ENCODE data around the gene OLFML1.
A peak's percentile ranks its signal among the peaks of the same experiment; 100 is the strongest.

Gene OLFML1

DNA sequence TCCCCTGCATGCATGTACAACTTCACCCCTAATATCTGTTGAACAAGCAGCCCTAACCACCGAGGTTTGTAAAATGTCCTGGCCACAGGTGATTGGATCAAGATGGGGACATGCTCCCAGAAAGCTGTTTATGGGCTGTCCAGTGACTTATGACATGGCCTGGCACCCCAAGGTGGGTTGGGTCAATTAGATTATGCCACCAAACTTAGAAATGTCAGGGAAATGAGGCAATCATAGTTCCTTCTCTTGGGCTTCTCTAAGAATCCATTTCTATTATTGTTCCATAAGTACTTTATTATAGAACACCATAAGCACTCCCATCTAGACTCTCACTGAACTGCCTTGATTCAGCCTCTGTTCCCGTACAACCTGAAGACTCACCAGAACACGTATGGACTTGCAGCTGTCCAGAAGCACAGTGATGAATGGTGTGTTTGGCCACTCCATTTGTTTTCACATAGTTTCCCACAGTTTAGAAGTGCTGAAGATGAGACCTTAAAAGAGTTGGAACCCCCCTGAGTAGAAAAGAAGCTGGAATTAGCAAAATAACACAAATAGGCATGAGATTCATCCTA lies 45.5 kb upstream of the OLFML1 start:
- H3K27me3 ChIP-seq (ENCODE audit: insufficient read depth, poor library complexity, severe bottlenecking): no peaks in the 10 kb centered on the region
- no peaks in the 10 kb centered on the region for H3K4me1 ChIP-seq (ENCODE audit: insufficient read depth, poor library complexity, severe bottlenecking)
- DNase-seq (ENCODE audit: low spot score) (no peak), ATAC-seq (ENCODE audit: low read depth) (peak; percentile 52; the same call in 2 of the 3 replicates)
- H3K27ac ChIP-seq (ENCODE audit: poor library complexity, severe bottlenecking): no peak overlapping the region
- H3K36me3 ChIP-seq (ENCODE audit: low read depth): no peaks in the 10 kb centered on the region
- H3K4me3 ChIP-seq (ENCODE audit: severe bottlenecking): no peak overlapping the region
- TF ChIP-seq, protein P1, sequence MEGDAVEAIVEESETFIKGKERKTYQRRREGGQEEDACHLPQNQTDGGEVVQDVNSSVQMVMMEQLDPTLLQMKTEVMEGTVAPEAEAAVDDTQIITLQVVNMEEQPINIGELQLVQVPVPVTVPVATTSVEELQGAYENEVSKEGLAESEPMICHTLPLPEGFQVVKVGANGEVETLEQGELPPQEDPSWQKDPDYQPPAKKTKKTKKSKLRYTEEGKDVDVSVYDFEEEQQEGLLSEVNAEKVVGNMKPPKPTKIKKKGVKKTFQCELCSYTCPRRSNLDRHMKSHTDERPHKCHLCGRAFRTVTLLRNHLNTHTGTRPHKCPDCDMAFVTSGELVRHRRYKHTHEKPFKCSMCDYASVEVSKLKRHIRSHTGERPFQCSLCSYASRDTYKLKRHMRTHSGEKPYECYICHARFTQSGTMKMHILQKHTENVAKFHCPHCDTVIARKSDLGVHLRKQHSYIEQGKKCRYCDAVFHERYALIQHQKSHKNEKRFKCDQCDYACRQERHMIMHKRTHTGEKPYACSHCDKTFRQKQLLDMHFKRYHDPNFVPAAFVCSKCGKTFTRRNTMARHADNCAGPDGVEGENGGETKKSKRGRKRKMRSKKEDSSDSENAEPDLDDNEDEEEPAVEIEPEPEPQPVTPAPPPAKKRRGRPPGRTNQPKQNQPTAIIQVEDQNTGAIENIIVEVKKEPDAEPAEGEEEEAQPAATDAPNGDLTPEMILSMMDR (IDR thresholded peaks at IDR 0.05; ENCODE audit: poor library complexity, severe bottlenecking): no peak
- no peaks in the 10 kb centered on the region for H3K9me3 ChIP-seq (ENCODE audit: severe bottlenecking)

DNA sequence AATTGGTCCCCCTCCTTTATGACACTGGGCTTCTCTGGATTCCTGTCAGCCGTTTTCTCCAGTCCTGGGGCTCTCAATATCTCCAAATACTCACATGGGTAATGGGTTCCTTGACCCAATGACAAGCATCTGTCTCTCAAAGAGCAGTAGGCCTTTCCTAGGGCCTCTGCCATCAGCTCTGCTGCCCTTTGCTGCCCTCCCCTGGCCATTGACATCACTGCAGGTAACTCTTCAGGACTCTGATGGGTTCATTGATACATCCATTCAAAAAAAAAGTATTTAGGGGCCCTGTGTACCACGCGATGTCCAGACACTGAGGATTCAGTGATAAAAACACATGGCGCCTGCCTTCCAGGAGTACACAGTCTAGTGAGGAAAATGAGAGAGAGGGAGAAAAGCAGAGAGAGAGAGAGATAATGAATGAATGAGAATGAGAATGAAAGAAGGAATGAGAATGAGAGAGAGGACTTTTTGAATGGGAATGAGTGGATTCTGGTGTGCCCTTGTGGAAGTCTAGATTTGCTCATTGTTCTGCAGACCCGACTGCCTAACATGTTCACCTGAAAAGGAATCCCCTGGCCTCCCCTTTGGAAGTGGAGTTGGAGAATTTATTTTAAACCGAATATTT lies 42.6 kb upstream of the OLFML1 start:
- H3K4me1 ChIP-seq (ENCODE audit: insufficient read depth, poor library complexity, severe bottlenecking): no peaks in the 10 kb centered on the region
- ATAC-seq (ENCODE audit: low read depth) (peak; percentile 75), DNase-seq (ENCODE audit: low spot score) (no peak)
- H3K4me3 ChIP-seq (ENCODE audit: severe bottlenecking): no peak overlapping the region
- TF ChIP-seq, protein P1 (IDR thresholded peaks at IDR 0.05; ENCODE audit: poor library complexity, severe bottlenecking): peak; percentile 93
- no peaks in the 10 kb centered on the region for H3K27me3 ChIP-seq (ENCODE audit: insufficient read depth, poor library complexity, severe bottlenecking)
- no peaks in the 10 kb centered on the region for H3K9me3 ChIP-seq (ENCODE audit: severe bottlenecking)
- no peak overlapping the region for H3K27ac ChIP-seq (ENCODE audit: poor library complexity, severe bottlenecking)
- no peaks in the 10 kb centered on the region for H3K36me3 ChIP-seq (ENCODE audit: low read depth)

DNA sequence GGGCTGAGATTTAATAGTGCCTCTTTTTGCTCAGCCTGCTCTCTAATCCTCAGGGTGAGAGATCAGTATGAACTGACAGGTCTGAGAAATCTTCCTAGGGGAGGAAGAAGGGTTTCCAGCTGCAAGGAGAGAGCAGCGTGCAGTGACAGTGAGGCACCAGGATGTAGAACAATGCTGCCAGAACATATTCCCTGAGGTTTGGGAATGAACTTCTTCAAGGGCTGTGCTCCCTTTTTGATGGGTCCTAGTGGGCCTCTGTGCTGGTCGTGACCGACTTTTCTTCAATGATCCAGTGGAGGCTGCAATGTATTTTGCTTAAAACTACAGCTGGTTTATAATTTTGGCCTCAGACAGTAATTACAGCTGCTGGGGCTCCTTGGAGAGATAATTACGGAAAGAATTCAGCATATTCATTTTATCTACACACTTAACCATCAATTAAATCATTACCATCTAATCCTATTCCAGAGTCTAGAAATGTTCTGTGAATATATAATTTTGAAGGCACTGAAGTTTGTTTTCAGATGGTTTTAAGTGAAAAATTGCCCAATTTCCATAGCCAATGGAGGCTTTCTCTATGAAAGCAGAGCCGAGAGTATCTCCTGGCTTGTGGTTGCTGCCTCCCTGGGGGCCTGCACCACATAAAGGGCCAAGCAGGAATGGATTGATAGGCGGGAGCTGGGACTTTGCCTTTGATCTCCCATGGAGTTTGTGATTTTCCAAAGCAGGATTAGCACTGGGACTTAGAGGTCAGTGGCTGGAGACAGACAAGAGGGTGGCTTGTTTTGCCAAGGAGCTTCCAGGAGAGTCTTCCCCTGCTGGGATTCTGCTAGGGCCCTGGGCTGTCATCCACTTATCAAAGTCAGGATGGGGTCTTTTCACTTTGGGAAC lies 41.0 kb upstream of the OLFML1 start:
- H3K36me3 ChIP-seq (ENCODE audit: low read depth): no peaks in the 10 kb centered on the region
- TF ChIP-seq, protein P1 (IDR thresholded peaks at IDR 0.05; ENCODE audit: poor library complexity, severe bottlenecking): no peak
- H3K4me3 ChIP-seq (ENCODE audit: severe bottlenecking): no peak overlapping the region
- ATAC-seq (ENCODE audit: low read depth) (no peak), DNase-seq (ENCODE audit: low spot score) (no peak)
- H3K27ac ChIP-seq (ENCODE audit: poor library complexity, severe bottlenecking): no peak overlapping the region
- no peaks in the 10 kb centered on the region for H3K9me3 ChIP-seq (ENCODE audit: severe bottlenecking)
- no peaks in the 10 kb centered on the region for H3K4me1 ChIP-seq (ENCODE audit: insufficient read depth, poor library complexity, severe bottlenecking)
- H3K27me3 ChIP-seq (ENCODE audit: insufficient read depth, poor library complexity, severe bottlenecking): no peaks in the 10 kb centered on the region

DNA sequence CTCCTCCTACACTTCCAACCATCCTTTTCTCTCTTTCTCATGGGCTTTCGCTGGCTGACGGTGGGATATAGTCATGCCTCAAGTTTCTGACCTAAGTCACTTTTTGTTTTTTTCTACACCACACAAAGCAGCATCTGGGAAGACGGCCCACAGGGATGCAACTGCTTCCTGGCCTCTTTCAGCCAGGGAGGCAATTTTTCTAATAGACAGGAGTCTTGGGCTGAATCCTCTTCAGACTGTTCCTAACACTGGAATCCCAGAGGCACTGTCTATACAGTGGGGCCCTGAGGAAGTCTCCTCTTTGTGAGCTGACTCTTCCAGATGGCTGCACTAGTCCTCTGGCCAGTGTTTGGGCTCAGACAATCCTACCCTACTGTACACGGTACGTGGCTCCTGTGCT lies 39.7 kb upstream of the OLFML1 start:
- no peaks in the 10 kb centered on the region for H3K36me3 ChIP-seq (ENCODE audit: low read depth)
- no peaks in the 10 kb centered on the region for H3K27me3 ChIP-seq (ENCODE audit: insufficient read depth, poor library complexity, severe bottlenecking)
- no peak overlapping the region for H3K4me3 ChIP-seq (ENCODE audit: severe bottlenecking)
- ATAC-seq (ENCODE audit: low read depth) (no peak), DNase-seq (ENCODE audit: low spot score) (no peak)
- no peaks in the 10 kb centered on the region for H3K9me3 ChIP-seq (ENCODE audit: severe bottlenecking)
- H3K27ac ChIP-seq (ENCODE audit: poor library complexity, severe bottlenecking): no peak overlapping the region
- TF ChIP-seq, protein P1 (IDR thresholded peaks at IDR 0.05; ENCODE audit: poor library complexity, severe bottlenecking): no peak
- no peaks in the 10 kb centered on the region for H3K4me1 ChIP-seq (ENCODE audit: insufficient read depth, poor library complexity, severe bottlenecking)

Measured in RWPE2 (cell line).